LHCN-M2 (cell line): ENCODE measurements around the gene PUDP. TPM values are rescaled to one million over a fixed set of nuclear protein-coding genes. Genes with fewer than 3 reads are reported as not detected.
A peak's percentile ranks its signal among the peaks of the same experiment; 100 is the strongest.

Experiments used
- DNase-seq: peaks from one replicate; pipeline ENCODE4 v3.0.0-alpha.2; 2012; ENCODE audit warnings: low read depth
- total RNA-seq: library from RNA; depleted of rRNA; stranded (reverse); fragments of >200 nt; gene quantifications from 2 replicates; pipeline ENCODE4 v1.2.3, GENCODE V29; 2014

Gene PUDP
- total RNA-seq, 1 experiment from 2014 or later: 13.2 TPM

GRCh38 chrX:7146703-7147412, 1.1 kb downstream of the PUDP start:
- peak; percentile 49 for DNase-seq

- no peak for DNase-seq
Observed at GRCh38 chrX:7146020-7146702, 1.8 kb downstream of the PUDP start.

GRCh38 chrX:7145454-7145853, 2.5 kb downstream of the PUDP start:
- DNase-seq: no peak

- no peak for DNase-seq
Observed at GRCh38 chrX:7143941-7144525, 3.9 kb downstream of the PUDP start.

GRCh38 chrX:7143076-7143475, 4.9 kb downstream of the PUDP start:
- DNase-seq: no peak

GRCh38 chrX:7139202-7140081, 8.5 kb downstream of the PUDP start:
- DNase-seq: peak; percentile 86

- DNase-seq: no peak
Observed at GRCh38 chrX:7134981-7135380, 13.0 kb downstream of the PUDP start.

GRCh38 chrX:7133050-7133440, 14.9 kb downstream of the PUDP start:
- peak; percentile 53 for DNase-seq

GRCh38 chrX:7132335-7133049, 15.5 kb downstream of the PUDP start:
- peak; percentile 77 for DNase-seq

- DNase-seq: no peak
Observed at GRCh38 chrX:7131621-7132020, 16.3 kb downstream of the PUDP start.

GRCh38 chrX:7127056-7127455, 20.9 kb downstream of the PUDP start:
- peak; percentile 85 for DNase-seq

GRCh38 chrX:7120878-7121219, 27.1 kb downstream of the PUDP start:
- DNase-seq: no peak

- DNase-seq: peak; percentile 63
Observed at GRCh38 chrX:7119950-7120877, 27.7 kb downstream of the PUDP start.

GRCh38 chrX:7117587-7117986, 30.4 kb downstream of the PUDP start:
- no peak for DNase-seq

- no peak for DNase-seq
Observed at GRCh38 chrX:7116081-7116480, 31.9 kb downstream of the PUDP start.

- DNase-seq: peak; percentile 65
Observed at GRCh38 chrX:7115557-7115956, 32.4 kb downstream of the PUDP start.

GRCh38 chrX:7112071-7112470, 35.9 kb downstream of the PUDP start:
- DNase-seq: no peak

GRCh38 chrX:7111518-7111917, 36.4 kb downstream of the PUDP start:
- DNase-seq: no peak

GRCh38 chrX:7110821-7111276, 37.1 kb downstream of the PUDP start:
- DNase-seq: peak; percentile 39
